NCI-H2029 treated with DMSO at 0.1 percent for 48 hours (cell line): ENCODE results near the gene RNF183.

ENCODE experiments used
- DNase-seq: peaks from one replicate; lab custom pipeline; 2025; lab: John Stamatoyannopoulos, UW

RNF183 gene

GRCh38 chr9:113302792-113303418 is at the start of gene RNF183:
TSS of gene RNF183 (minus strand) at chr9:113303376. CDS start at chr9:113298184, 5,192 bp downstream.
- DNase-seq = no peak

GRCh38 chr9:113352411-113352810 is 49.2 kb upstream of the RNF183 start:
- DNase-seq = no peak

GRCh38 chr9:113352006-113352405 is 48.8 kb upstream of the RNF183 start:
- no peak for DNase-seq

GRCh38 chr9:113350937-113351336 is 47.8 kb upstream of the RNF183 start:
- no peak for DNase-seq

GRCh38 chr9:113350107-113350661 is 47.0 kb upstream of the RNF183 start:
- no peak for DNase-seq

GRCh38 chr9:113349445-113350094 is 46.4 kb upstream of the RNF183 start, which contains the start of gene BSPRY:
TSS of gene BSPRY (plus strand) at chr9:113349541. CDS start at chr9:113349580, 39 bp downstream.
- no peak for DNase-seq

GRCh38 chr9:113349066-113349444 is 45.9 kb upstream of the RNF183 start:
- peak; percentile 30 for DNase-seq

GRCh38 chr9:113348437-113348836 is 45.3 kb upstream of the RNF183 start:
- DNase-seq = no peak

- DNase-seq = no peak
These were observed 42.5 kb upstream of the RNF183 start for GRCh38 chr9:113345671-113346070.

- no peak for DNase-seq
These were observed 42.0 kb upstream of the RNF183 start for GRCh38 chr9:113345190-113345589.

GRCh38 chr9:113343732-113344231 is 40.6 kb upstream of the RNF183 start:
- DNase-seq = peak; percentile 96

- DNase-seq = peak; percentile 53
These were observed 38.7 kb upstream of the RNF183 start for GRCh38 chr9:113341712-113342410.

GRCh38 chr9:113340011-113340699 is 37.0 kb upstream of the RNF183 start, which contains the start of gene WDR31:
TSS of gene WDR31 (minus strand) at chr9:113340275. CDS start at chr9:113332022, 8,253 bp downstream.
- DNase-seq = peak; percentile 58

- DNase-seq = no peak
These were observed 34.5 kb upstream of the RNF183 start for GRCh38 chr9:113337714-113338113.

GRCh38 chr9:113331780-113332179 is 28.6 kb upstream of the RNF183 start:
- no peak for DNase-seq

GRCh38 chr9:113328045-113328782 is 25.0 kb upstream of the RNF183 start:
- no peak for DNase-seq

- no peak for DNase-seq
These were observed 23.1 kb upstream of the RNF183 start for GRCh38 chr9:113326230-113326629.

GRCh38 chr9:113322671-113323070 is 19.5 kb upstream of the RNF183 start:
- no peak for DNase-seq

- no peak for DNase-seq
These were observed 16.9 kb upstream of the RNF183 start for GRCh38 chr9:113320051-113320450.

GRCh38 chr9:113319054-113319453 is 15.9 kb upstream of the RNF183 start:
- DNase-seq = no peak

- DNase-seq = no peak
These were observed 14.6 kb upstream of the RNF183 start for GRCh38 chr9:113317777-113318176.
